Liver (tissue), 9 donors: ENCODE results near the gene ITLN1. TPM values are rescaled to one million over a fixed set of nuclear protein-coding genes. Genes with fewer than 3 reads are reported as not detected.

Source experiments
- DNase-seq: peaks from one replicate; pipeline ENCODE4 v3.0.0-alpha.2; 2017; ENCODE audit warnings: low spot score
- H3K27ac ChIP-seq, 2 donors: one replicate each; pipeline ENCODE4 v1.7.0; 2013; ENCODE audit warnings: inconsistent platforms in 2 of 2, low read length in 2 of 2, control low read depth in 1 of 2, low read depth in 1 of 2, mild to moderate bottlenecking in 1 of 2
- H3K27me3 ChIP-seq, 4 donors: one replicate each; pipeline versions ENCODE4 v1.6.1 to v1.7.0; 2013; ENCODE audit warnings: low read length in 3 of 4, inconsistent platforms in 1 of 4, mild to moderate bottlenecking in 1 of 4, moderate library complexity in 1 of 4; ENCODE audit not compliant: control insufficient read depth in 4 of 4, insufficient read depth in 4 of 4
- H3K36me3 ChIP-seq, 4 donors: one replicate each; pipeline versions ENCODE4 v1.6.1 to v1.7.0; 2013; ENCODE audit warnings: low read length in 3 of 4, mild to moderate bottlenecking in 3 of 4, low read depth in 1 of 4, moderate library complexity in 1 of 4; ENCODE audit not compliant: control insufficient read depth in 4 of 4, insufficient read depth in 3 of 4
- H3K4me1 ChIP-seq, 4 donors: one replicate each; pipeline versions ENCODE4 v1.6.1 to v1.7.0; 2013; ENCODE audit warnings: low read length in 3 of 4, mild to moderate bottlenecking in 3 of 4, moderate library complexity in 1 of 4; ENCODE audit not compliant: control insufficient read depth in 4 of 4, insufficient read depth in 4 of 4
- H3K4me3 ChIP-seq, 3 donors: one replicate each; pipeline versions ENCODE4 v1.6.1 to v1.7.0; 2013; ENCODE audit warnings: low read length in 3 of 3, control low read depth in 1 of 3, low read depth in 1 of 3, mild to moderate bottlenecking in 1 of 3
- H3K9ac ChIP-seq, 2 donors: one replicate each; pipeline ENCODE4 v1.7.0; 2013; ENCODE audit warnings: low read length in 2 of 2, mild to moderate bottlenecking in 2 of 2, moderate library complexity in 2 of 2, control low read depth in 1 of 2, low read depth in 1 of 2
- H3K9me3 ChIP-seq, 4 donors: one replicate each; pipeline versions ENCODE4 v1.6.1 to v1.7.0; 2013; ENCODE audit warnings: low read length in 3 of 4; ENCODE audit not compliant: control insufficient read depth in 4 of 4
- CTCF ChIP-seq: fragments of 150-350 bp; IDR thresholded peaks from 2 replicates; pipeline ENCODE4 v1.5.1; 2017; ENCODE audit warnings: improper control_type of control experiment, low read depth, low read length; ENCODE audit not compliant: missing input control
- EGR1 ChIP-seq, 2 donors: IDR thresholded peaks; 2 replicates each; pipeline ENCODE4 v1.6.1; 2016 to 2018; ENCODE audit warnings: antibody characterized with exemption in 2 of 2, low read depth in 2 of 2
- FOXA1 ChIP-seq: IDR thresholded peaks from 2 replicates; pipeline ENCODE4 v1.6.1; 2016; ENCODE audit warnings: antibody characterized with exemption
- FOXA2 ChIP-seq: IDR thresholded peaks from 2 replicates; pipeline ENCODE4 v1.6.1; 2016; ENCODE audit warnings: antibody characterized with exemption
- GABPA ChIP-seq, 2 donors: IDR thresholded peaks in 1 of 2; conservative IDR thresholded peaks in 1 of 2; 2 replicates each; pipeline ENCODE4 v1.6.1; 2016; ENCODE audit warnings: antibody characterized with exemption in 2 of 2, mild to moderate bottlenecking in 1 of 2, moderate library complexity in 1 of 2
- HNF4A ChIP-seq, 2 donors: conservative IDR thresholded peaks; 2 replicates each; pipeline ENCODE4 v1.6.1; 2016; ENCODE audit warnings: antibody characterized with exemption in 2 of 2, mild to moderate bottlenecking in 2 of 2
- JUND ChIP-seq, 2 donors: IDR thresholded peaks; 2 replicates each; pipeline ENCODE4 v1.6.1; 2016; ENCODE audit warnings: antibody characterized with exemption in 2 of 2
- NR2F2 ChIP-seq: IDR thresholded peaks from 2 replicates; pipeline ENCODE4 v1.6.1; 2016; ENCODE audit warnings: antibody characterized with exemption
- RAD21 ChIP-seq, 2 donors: IDR thresholded peaks; 2 replicates each; pipeline ENCODE4 v1.6.1; 2016; ENCODE audit warnings: antibody characterized with exemption in 2 of 2, mild to moderate bottlenecking in 2 of 2
- RXRA ChIP-seq, 2 donors: IDR thresholded peaks; 2 replicates each; pipeline ENCODE4 v1.6.1; 2017 to 2018; ENCODE audit warnings: antibody characterized with exemption in 2 of 2, mild to moderate bottlenecking in 1 of 2
- SP1 ChIP-seq: IDR thresholded peaks from 2 replicates; pipeline ENCODE4 v1.6.1; 2018; ENCODE audit warnings: antibody characterized with exemption, mild to moderate bottlenecking
- TAF1 ChIP-seq: conservative IDR thresholded peaks from 2 replicates; pipeline ENCODE4 v1.6.1; 2016; ENCODE audit warnings: antibody characterized with exemption, mild to moderate bottlenecking
- YY1 ChIP-seq: IDR thresholded peaks from 2 replicates; pipeline ENCODE4 v1.6.1; 2016; ENCODE audit warnings: antibody characterized with exemption, mild to moderate bottlenecking
- WGBS: extraction: QIAGEN DNeasy Blood & Tissue Kit; methylation state at CpG from one replicate; pipeline ENCODE4 v1.1.7; 2013; 5-methylcytosine and 5-hydroxymethylcytosine counted together
- polyA plus RNA-seq, 2 donors: library from polyadenylated mRNA; stranded (reverse) in 1 of 2; unstranded in 1 of 2; fragments of 200-250 nt in 1 of 2; fragments of >200 nt in 1 of 2; fragmentation: Nextera tagmentation in 1 of 2; extraction: Ambion mirVana in 1 of 2; gene quantifications; one replicate each; pipeline versions ENCODE4 v1.2.1 to v1.2.3, GENCODE V29; 2013 to 2015
- total RNA-seq, 2 donors: library from RNA; depleted of rRNA; stranded (reverse); fragments of >200 nt; gene quantifications; one replicate each; pipeline ENCODE4 v1.2.3, GENCODE V29; 2014
- TF ChIP-seq, protein P1 (sequence below): IDR thresholded peaks from 2 replicates; pipeline ENCODE4 v1.6.1; 2016; ENCODE audit warnings: antibody characterized with exemption
- TF ChIP-seq, protein P2 (sequence below): IDR thresholded peaks from 2 replicates; pipeline ENCODE4 v1.6.1; 2016; ENCODE audit warnings: antibody characterized with exemption, mild to moderate bottlenecking
- TF ChIP-seq, protein P3 (sequence below): IDR thresholded peaks from 2 replicates; pipeline ENCODE4 v1.6.1; 2016; ENCODE audit warnings: antibody characterized with exemption
- TF ChIP-seq, protein P4 (sequence below): IDR thresholded peaks from 2 replicates; pipeline ENCODE4 v1.6.1; 2016; ENCODE audit warnings: antibody characterized with exemption
- donor health status: healthy.
- donor health status: healthy.
- donor health status: healthy.
- donor health status: healthy.
- donor health status: healthy.

Gene ITLN1
- total and polyA plus RNA-seq, 4 donors, result 3.7 to 13.4 (median 5.5) TPM

DNA sequence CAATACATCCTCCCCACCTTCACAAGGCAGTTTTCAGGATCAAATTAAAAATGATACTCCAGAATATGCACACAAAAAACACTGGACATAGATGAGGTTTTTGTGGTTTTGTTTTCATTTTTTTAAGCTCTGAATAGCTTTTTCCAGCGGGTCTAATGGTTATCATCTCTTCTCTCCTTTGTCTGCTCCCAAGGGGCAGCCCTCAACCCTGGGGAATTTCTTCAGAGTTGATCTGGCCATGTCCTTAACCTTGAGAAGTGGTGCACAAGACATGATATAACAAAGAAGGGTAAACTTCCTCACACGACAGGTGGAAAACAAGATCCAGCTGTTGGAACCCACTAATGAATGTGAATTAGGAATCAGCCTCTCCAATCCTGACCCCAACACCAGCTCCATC is 20.8 kb downstream of the ITLN1 start:
- TF ChIP-seq, protein P1, sequence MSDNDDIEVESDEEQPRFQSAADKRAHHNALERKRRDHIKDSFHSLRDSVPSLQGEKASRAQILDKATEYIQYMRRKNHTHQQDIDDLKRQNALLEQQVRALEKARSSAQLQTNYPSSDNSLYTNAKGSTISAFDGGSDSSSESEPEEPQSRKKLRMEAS, result no peak
- TF ChIP-seq FOXA1 (no peak), NR2F2 (no peak), SP1 (no peak), FOXA2 (no peak), RAD21 (IDR thresholded peaks at IDR 0.05) (no peak), GABPA (IDR thresholded peaks at IDR 0.05 in 1 of 2, conservative IDR thresholded peaks at IDR 0.05 in 1 of 2) (no peak), JUND (IDR thresholded peaks at IDR 0.05) (no peak), TAF1 (no peak), EGR1 (IDR thresholded peaks at IDR 0.05; ENCODE audit: low read depth in 2 of 2) (no peak), CTCF (no peak), HNF4A (conservative IDR thresholded peaks at IDR 0.05) (no peak), RXRA (IDR thresholded peaks at IDR 0.05) (no peak)
- TF ChIP-seq, protein P2, sequence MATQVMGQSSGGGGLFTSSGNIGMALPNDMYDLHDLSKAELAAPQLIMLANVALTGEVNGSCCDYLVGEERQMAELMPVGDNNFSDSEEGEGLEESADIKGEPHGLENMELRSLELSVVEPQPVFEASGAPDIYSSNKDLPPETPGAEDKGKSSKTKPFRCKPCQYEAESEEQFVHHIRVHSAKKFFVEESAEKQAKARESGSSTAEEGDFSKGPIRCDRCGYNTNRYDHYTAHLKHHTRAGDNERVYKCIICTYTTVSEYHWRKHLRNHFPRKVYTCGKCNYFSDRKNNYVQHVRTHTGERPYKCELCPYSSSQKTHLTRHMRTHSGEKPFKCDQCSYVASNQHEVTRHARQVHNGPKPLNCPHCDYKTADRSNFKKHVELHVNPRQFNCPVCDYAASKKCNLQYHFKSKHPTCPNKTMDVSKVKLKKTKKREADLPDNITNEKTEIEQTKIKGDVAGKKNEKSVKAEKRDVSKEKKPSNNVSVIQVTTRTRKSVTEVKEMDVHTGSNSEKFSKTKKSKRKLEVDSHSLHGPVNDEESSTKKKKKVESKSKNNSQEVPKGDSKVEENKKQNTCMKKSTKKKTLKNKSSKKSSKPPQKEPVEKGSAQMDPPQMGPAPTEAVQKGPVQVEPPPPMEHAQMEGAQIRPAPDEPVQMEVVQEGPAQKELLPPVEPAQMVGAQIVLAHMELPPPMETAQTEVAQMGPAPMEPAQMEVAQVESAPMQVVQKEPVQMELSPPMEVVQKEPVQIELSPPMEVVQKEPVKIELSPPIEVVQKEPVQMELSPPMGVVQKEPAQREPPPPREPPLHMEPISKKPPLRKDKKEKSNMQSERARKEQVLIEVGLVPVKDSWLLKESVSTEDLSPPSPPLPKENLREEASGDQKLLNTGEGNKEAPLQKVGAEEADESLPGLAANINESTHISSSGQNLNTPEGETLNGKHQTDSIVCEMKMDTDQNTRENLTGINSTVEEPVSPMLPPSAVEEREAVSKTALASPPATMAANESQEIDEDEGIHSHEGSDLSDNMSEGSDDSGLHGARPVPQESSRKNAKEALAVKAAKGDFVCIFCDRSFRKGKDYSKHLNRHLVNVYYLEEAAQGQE, result no peak
- TF ChIP-seq, protein P3, sequence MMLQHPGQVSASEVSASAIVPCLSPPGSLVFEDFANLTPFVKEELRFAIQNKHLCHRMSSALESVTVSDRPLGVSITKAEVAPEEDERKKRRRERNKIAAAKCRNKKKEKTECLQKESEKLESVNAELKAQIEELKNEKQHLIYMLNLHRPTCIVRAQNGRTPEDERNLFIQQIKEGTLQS, result no peak
- TF ChIP-seq, protein P4, sequence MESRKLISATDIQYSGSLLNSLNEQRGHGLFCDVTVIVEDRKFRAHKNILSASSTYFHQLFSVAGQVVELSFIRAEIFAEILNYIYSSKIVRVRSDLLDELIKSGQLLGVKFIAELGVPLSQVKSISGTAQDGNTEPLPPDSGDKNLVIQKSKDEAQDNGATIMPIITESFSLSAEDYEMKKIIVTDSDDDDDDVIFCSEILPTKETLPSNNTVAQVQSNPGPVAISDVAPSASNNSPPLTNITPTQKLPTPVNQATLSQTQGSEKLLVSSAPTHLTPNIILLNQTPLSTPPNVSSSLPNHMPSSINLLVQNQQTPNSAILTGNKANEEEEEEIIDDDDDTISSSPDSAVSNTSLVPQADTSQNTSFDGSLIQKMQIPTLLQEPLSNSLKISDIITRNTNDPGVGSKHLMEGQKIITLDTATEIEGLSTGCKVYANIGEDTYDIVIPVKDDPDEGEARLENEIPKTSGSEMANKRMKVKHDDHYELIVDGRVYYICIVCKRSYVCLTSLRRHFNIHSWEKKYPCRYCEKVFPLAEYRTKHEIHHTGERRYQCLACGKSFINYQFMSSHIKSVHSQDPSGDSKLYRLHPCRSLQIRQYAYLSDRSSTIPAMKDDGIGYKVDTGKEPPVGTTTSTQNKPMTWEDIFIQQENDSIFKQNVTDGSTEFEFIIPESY, result no peak
- WGBS, result 89% methylated on average over 2 of the region's 2 CpGs

GRCh38 chr1:160863774-160864131 is 21.2 kb downstream of the ITLN1 start:
- no peak for DNase-seq
- no peaks in the 10 kb centered on the region for H3K36me3 ChIP-seq
- no peaks in the 10 kb centered on the region for H3K27me3 ChIP-seq
- TF ChIP-seq CTCF, result no peak
- no peak for TF ChIP-seq YY1
- no peak overlapping the region for H3K27ac ChIP-seq
- H3K9me3 ChIP-seq, result no peaks in the 10 kb centered on the region
- peaks cover 2 to 14% (median 12%) of the 10 kb centered on the region in 4 donors for H3K4me1 ChIP-seq
- 85% methylated on average over 4 of the region's 4 CpGs for WGBS
- H3K4me3 ChIP-seq, result no peak overlapping the region
- H3K9ac ChIP-seq, result no peak overlapping the region

More for the DNA sequence above, 20.8 kb downstream of the ITLN1 start:
- Histone ChIP-seq H3K36me3 (no peaks in the 10 kb centered on the region), H3K27ac (no peak overlapping the region), H3K9me3 (no peaks in the 10 kb centered on the region), H3K9ac (no peak overlapping the region), H3K27me3 (no peaks in the 10 kb centered on the region), H3K4me3 (no peak overlapping the region), H3K4me1 (peaks cover 2 to 14% (median 12%) of the 10 kb centered on the region in 4 donors)
- DNase-seq, result no peak
